Skeletal muscle tissue (tissue), 4 donors: ENCODE data around the gene GABBR2. TPM values are rescaled to one million over a fixed set of nuclear protein-coding genes. Genes with fewer than 3 reads are reported as not detected.

ENCODE experiments used
- H3K27ac ChIP-seq: one replicate; pipeline ENCODE4 v1.7.0; 2013; ENCODE audit warnings: mild to moderate bottlenecking, low read depth, low read length, inconsistent platforms
- H3K27me3 ChIP-seq, 3 donors: one replicate each; pipeline ENCODE4 v1.7.0; 2013; ENCODE audit warnings: low read length in 3 of 3; ENCODE audit not compliant: control insufficient read depth in 3 of 3, insufficient read depth in 3 of 3
- H3K36me3 ChIP-seq, 3 donors: one replicate each; pipeline ENCODE4 v1.7.0; 2013; ENCODE audit warnings: low read length in 3 of 3; ENCODE audit not compliant: control insufficient read depth in 3 of 3, insufficient read depth in 3 of 3
- H3K4me1 ChIP-seq, 3 donors: one replicate each; pipeline ENCODE4 v1.7.0; 2013; ENCODE audit warnings: low read length in 3 of 3, mild to moderate bottlenecking in 3 of 3; ENCODE audit not compliant: control insufficient read depth in 3 of 3, insufficient read depth in 3 of 3
- H3K4me3 ChIP-seq, 3 donors: one replicate each; pipeline ENCODE4 v1.7.0; 2013; ENCODE audit warnings: low read length in 3 of 3
- H3K9ac ChIP-seq, 3 donors: one replicate each; pipeline ENCODE4 v1.7.0; 2013; ENCODE audit warnings: low read length in 3 of 3, mild to moderate bottlenecking in 3 of 3, moderate library complexity in 2 of 3, low read depth in 1 of 3
- H3K9me3 ChIP-seq, 3 donors: one replicate each; pipeline ENCODE4 v1.7.0; 2013; ENCODE audit warnings: low read length in 3 of 3; ENCODE audit not compliant: control insufficient read depth in 3 of 3
- total RNA-seq: library from RNA; depleted of rRNA; stranded (reverse); fragments of >200 nt; gene quantifications from one replicate; pipeline ENCODE4 v1.2.3, GENCODE V29; 2014
- donor health status: Osteomylitis.

Gene GABBR2
- total RNA-seq, 1 donor from 2014 or later: under 0.01 TPM

DNA sequence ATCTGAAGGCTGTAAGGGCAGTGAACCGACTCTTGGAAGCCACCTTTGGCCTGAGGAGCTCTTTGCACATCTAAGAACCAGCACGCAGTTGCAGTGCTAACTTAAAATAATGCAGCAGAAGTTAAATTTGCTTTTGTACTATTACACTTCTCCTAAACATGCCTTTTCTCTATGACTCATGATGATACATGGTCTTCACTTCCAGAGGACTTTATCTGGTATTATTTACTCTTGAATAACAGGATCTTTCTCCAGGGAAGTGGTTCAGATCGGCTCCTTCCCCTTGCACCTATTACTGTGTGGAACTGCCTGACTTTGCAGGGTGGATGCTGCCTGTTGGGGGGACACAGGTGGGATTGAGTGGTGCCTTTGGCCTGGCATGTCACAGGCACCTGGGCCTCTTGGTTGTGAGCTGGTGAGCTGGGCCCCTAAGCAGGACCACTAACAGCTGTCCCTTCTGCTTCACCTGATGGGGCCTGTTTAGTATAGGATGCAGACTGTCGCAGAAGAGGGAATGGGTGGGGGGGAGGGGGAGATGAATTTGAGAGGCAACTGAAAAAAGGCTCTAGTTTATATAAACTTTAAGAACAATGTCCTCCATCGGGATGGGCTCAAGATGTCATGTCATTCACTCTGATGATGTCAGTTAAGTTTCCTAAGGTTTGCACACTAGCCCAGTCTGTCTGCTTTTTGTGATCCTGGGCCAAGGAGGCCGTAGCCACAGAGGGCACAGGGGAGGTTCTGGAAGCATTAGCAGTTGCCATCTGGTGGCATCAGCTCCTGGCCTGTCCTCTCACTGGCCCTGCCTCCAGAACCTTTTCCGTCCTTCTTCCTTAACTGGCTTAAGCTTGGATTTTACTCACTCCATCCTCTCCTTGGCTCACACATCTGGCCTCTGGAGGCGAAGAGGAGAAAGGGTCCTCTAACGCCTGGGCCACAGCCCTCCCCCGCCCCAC is 33.9 kb upstream of the GABBR2 start:
- Histone ChIP-seq H3K9me3 (no peaks in the 10 kb centered on the region), H3K36me3 (peaks cover 7 to 17% (median 8%) of the 10 kb centered on the region in 3 donors), H3K27me3 (no peaks in the 10 kb centered on the region), H3K27ac (no peak overlapping the region), H3K4me3 (no peak overlapping the region), H3K9ac (no peak overlapping the region), H3K4me1 (no peaks in the 10 kb centered on the region)

DNA sequence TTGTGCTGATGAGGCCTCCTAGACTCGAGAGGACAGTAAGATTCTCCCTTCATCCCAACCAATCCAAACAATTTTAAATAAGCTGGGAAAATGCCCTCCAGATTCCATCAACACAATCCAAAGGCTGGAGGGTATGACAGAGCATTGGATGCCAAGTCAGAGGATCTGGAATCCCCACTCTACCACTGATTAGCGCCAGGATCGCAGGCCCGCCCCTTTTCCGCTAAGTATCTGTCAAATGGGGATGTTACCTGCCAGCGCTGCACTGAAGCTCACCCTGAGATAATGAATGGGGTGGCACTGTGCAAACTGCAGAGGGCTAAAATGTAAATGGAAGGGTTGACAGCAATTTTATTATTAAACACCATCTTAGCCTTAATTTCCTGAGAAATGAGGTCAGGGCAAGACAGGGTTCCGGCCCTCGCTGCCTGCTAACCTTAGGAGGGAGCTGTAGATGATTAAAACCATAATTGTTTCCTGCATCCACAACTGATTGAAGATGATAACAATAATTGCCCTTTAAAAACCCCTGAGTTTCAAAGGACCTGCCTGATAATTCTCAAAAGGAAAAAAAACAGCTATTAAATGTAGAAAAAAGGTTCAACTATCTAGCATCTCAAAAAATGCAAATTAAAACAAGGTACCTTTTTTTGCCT is 31.6 kb upstream of the GABBR2 start:
- H3K9me3 ChIP-seq: no peaks in the 10 kb centered on the region
- no peaks in the 10 kb centered on the region for H3K4me1 ChIP-seq
- H3K27me3 ChIP-seq: no peaks in the 10 kb centered on the region
- no peak overlapping the region for H3K4me3 ChIP-seq
- no peak overlapping the region for H3K9ac ChIP-seq
- no peak overlapping the region for H3K27ac ChIP-seq
- peaks cover 16 to 20% (median 17%) of the 10 kb centered on the region in 3 donors for H3K36me3 ChIP-seq

GRCh38 chr9:98738741-98739140 is 30.0 kb upstream of the GABBR2 start:
- H3K9me3 ChIP-seq: no peaks in the 10 kb centered on the region
- no peaks in the 10 kb centered on the region for H3K4me1 ChIP-seq
- H3K27ac ChIP-seq: no peak overlapping the region
- H3K27me3 ChIP-seq: no peaks in the 10 kb centered on the region
- H3K9ac ChIP-seq: no peak overlapping the region
- H3K36me3 ChIP-seq: peaks cover 11 to 17% (median 16%) of the 10 kb centered on the region in 3 donors
- H3K4me3 ChIP-seq: no peak overlapping the region

DNA sequence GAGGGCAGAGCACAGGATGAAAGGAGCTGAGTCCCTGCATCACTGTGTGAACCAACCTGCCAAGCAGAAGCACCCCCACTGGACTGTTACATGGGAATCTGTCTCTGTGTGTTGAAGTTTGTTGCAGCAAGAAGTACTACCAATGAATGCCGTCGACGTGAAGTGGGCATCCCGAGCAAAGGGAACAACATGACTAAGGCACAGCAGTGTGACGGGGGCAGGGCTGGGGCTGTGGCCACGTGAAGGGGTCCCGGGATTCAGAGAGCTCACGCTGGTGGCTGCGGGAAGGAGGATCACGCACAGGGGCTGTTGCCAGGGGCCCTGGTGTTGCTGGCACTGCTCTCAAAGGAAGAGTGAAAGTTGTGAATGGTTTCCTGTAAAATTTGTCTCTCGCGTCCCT is 27.5 kb upstream of the GABBR2 start:
- H3K9me3 ChIP-seq: no peaks in the 10 kb centered on the region
- H3K9ac ChIP-seq: no peak overlapping the region
- peaks cover 11 to 14% (median 13%) of the 10 kb centered on the region in 3 donors for H3K36me3 ChIP-seq
- H3K4me1 ChIP-seq: no peaks in the 10 kb centered on the region
- no peak overlapping the region for H3K4me3 ChIP-seq
- H3K27me3 ChIP-seq: no peaks in the 10 kb centered on the region
- H3K27ac ChIP-seq: no peak overlapping the region

DNA sequence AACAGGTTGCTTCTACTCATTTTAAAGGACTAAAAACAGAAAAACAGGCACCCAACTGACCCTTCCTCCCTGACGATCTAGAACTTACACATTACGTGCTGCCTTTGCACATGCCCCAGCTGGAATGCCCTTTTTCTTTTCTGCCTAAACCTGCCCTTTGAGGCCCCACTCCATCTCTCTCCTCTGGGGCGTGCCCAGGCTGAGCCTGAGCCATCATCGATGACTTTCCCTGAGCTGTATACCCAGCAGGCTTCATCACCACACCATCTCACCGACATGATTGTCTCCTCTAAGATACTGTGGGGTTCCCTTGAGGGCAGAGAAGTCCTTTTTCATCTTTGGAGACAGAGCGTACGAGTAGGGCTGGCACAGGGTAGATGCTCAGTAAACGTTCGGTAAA is 24.1 kb upstream of the GABBR2 start:
- no peak overlapping the region for H3K9ac ChIP-seq
- H3K27me3 ChIP-seq: peaks cover 0 to 8% (median 0%) of the 10 kb centered on the region in 3 donors
- H3K36me3 ChIP-seq: peaks cover 11 to 13% (median 11%) of the 10 kb centered on the region in 3 donors
- H3K4me3 ChIP-seq: no peak overlapping the region
- no peaks in the 10 kb centered on the region for H3K4me1 ChIP-seq
- H3K9me3 ChIP-seq: no peaks in the 10 kb centered on the region
- no peak overlapping the region for H3K27ac ChIP-seq

DNA sequence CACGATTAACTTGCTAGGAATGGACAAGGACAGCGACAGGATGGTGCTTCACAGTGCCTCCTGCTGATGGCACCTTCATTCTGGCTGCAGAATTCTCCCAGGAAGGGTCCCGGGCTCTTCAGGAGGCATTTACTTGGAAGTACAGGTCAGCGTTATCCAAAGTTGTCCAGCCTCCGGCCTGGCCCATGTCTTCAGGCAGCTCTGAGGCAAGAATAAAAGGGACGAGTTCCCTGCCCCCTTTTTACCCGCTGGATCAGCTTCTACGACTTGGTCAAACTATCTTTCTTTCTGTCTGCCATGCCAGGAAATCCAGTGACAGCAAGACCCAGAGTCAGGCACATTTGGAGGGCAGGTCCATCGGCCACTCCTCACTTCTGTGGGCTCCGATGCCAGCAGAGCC is 23.4 kb upstream of the GABBR2 start:
- Histone ChIP-seq H3K27ac (no peak overlapping the region), H3K9me3 (no peaks in the 10 kb centered on the region), H3K36me3 (peaks cover 11 to 13% (median 11%) of the 10 kb centered on the region in 3 donors), H3K27me3 (peaks cover 0 to 8% (median 0%) of the 10 kb centered on the region in 3 donors), H3K4me1 (no peaks in the 10 kb centered on the region), H3K4me3 (no peak overlapping the region), H3K9ac (no peak overlapping the region)

DNA sequence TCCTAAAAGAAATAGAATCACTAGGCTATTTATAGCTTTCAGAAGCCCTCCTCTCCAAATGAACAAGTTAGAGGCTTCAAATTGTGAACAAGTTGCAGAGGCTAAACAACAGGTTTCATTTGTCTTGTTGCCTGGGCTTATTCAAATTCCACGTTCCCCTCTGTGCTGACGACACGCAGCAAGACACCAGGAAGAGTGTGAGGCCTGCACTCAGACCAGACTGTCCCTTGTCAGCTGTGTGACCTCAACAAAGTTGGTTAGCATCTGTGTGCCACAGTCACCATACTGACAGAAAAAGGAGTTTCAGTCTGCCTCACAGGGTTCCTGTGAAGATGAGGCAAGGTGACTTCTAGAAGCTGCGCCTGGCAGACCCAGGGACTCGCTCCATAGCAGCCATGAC is 22.1 kb upstream of the GABBR2 start:
- Histone ChIP-seq H3K4me1 (no peaks in the 10 kb centered on the region), H3K4me3 (no peak overlapping the region), H3K36me3 (peaks cover 5 to 9% (median 8%) of the 10 kb centered on the region in 3 donors), H3K9me3 (no peaks in the 10 kb centered on the region), H3K27me3 (peaks cover 0 to 8% (median 7%) of the 10 kb centered on the region in 3 donors), H3K9ac (no peak overlapping the region), H3K27ac (no peak overlapping the region)

GRCh38 chr9:98728500-98728899 is 19.8 kb upstream of the GABBR2 start:
- Histone ChIP-seq H3K9me3 (peaks cover 0 to 4% (median 0%) of the 10 kb centered on the region in 3 donors), H3K27me3 (peaks cover 0 to 18% (median 11%) of the 10 kb centered on the region in 3 donors), H3K27ac (no peak overlapping the region), H3K4me3 (no peak overlapping the region), H3K4me1 (no peaks in the 10 kb centered on the region), H3K36me3 (no peaks in the 10 kb centered on the region), H3K9ac (no peak overlapping the region)

- H3K27me3 ChIP-seq: peaks cover 0 to 18% (median 13%) of the 10 kb centered on the region in 3 donors
- no peaks in the 10 kb centered on the region for H3K36me3 ChIP-seq
These were observed 18.7 kb upstream of the GABBR2 start for GRCh38 chr9:98727428-98727827.

GRCh38 chr9:98726735-98727134 is 18.0 kb upstream of the GABBR2 start:
- no peak overlapping the region for H3K9ac ChIP-seq
- H3K4me3 ChIP-seq: no peak overlapping the region
- H3K9me3 ChIP-seq: peaks cover 0 to 6% (median 0%) of the 10 kb centered on the region in 3 donors
- no peaks in the 10 kb centered on the region for H3K4me1 ChIP-seq
- no peaks in the 10 kb centered on the region for H3K36me3 ChIP-seq
- peaks cover under 1 to 18% (median 13%) of the 10 kb centered on the region in 3 donors for H3K27me3 ChIP-seq
- no peak overlapping the region for H3K27ac ChIP-seq

More at GRCh38 chr9:98727428-98727827, 18.7 kb upstream of the GABBR2 start:
- peaks cover 0 to 6% (median 0%) of the 10 kb centered on the region in 3 donors for H3K9me3 ChIP-seq
- no peak overlapping the region for H3K9ac ChIP-seq
- H3K4me1 ChIP-seq: no peaks in the 10 kb centered on the region
- H3K27ac ChIP-seq: no peak overlapping the region
- no peak overlapping the region for H3K4me3 ChIP-seq
